HepG2 (cell line): ENCODE data around the gene CDC37. TPM values are rescaled to one million over a fixed set of nuclear protein-coding genes. Genes with fewer than 3 reads are reported as not detected.

Experiments used
- ATF3 ChIP-seq: sonication (generic); formaldehyde crosslinking; IDR thresholded peaks from 2 replicates; pipeline ENCODE4 v1.4.0; 2020; ENCODE audit warnings: missing genetic modification reagents
- ERF ChIP-seq: IDR thresholded peaks from 2 replicates; pipeline ENCODE4 v1.6.1; 2018; ENCODE audit warnings: missing biosample characterization, missing genetic modification reagents
- HDAC2 ChIP-seq: sonication (generic); formaldehyde crosslinking; IDR thresholded peaks from 2 replicates; pipeline ENCODE4 v1.4.0; 2020; ENCODE audit warnings: missing genetic modification reagents
- HIC2 ChIP-seq: sonication (generic); formaldehyde crosslinking; IDR thresholded peaks from 2 replicates; pipeline ENCODE4 v1.9.0; 2022; ENCODE audit warnings: low read depth, missing genetic modification reagents
- HINFP ChIP-seq: sonication (generic); formaldehyde crosslinking; IDR thresholded peaks from 2 replicates; pipeline ENCODE4 v1.4.0; 2020; ENCODE audit warnings: low read depth, mild to moderate bottlenecking, missing genetic modification reagents
- JUNB ChIP-seq: sonication (generic); formaldehyde crosslinking; IDR thresholded peaks from 2 replicates; pipeline ENCODE4 v1.8.0; 2022; ENCODE audit warnings: missing genetic modification reagents, mild to moderate bottlenecking, borderline replicate concordance
- MED13 ChIP-seq: sonication (generic); formaldehyde crosslinking; IDR thresholded peaks from 2 replicates; pipeline ENCODE4 v1.5.0; 2020; ENCODE audit warnings: missing genetic modification reagents
- MXD4 ChIP-seq: IDR thresholded peaks from 2 replicates; pipeline ENCODE4 v1.6.1; 2016; ENCODE audit warnings: mild to moderate bottlenecking, missing biosample characterization, missing genetic modification reagents
- RAD51 ChIP-seq: fragments of 450-650 bp; IDR thresholded peaks from 2 replicates; pipeline ENCODE4 v1.6.1; 2016; ENCODE audit warnings: borderline replicate concordance
- RBAK ChIP-seq: sonication (generic); formaldehyde crosslinking; IDR thresholded peaks from 2 replicates; pipeline ENCODE4 v1.5.1; 2020; ENCODE audit warnings: mild to moderate bottlenecking, missing genetic modification reagents
- RFX5 ChIP-seq: IDR thresholded peaks from 2 replicates; pipeline ENCODE4 v1.6.1; 2011; ENCODE audit warnings: low read depth, low read length, improper control_type of control experiment
- THRA ChIP-seq: sonication (generic); formaldehyde crosslinking; IDR thresholded peaks from 2 replicates; pipeline ENCODE4 v1.4.0; 2020; ENCODE audit warnings: missing genetic modification reagents, borderline replicate concordance
- TIGD3 ChIP-seq: sonication (generic); formaldehyde crosslinking; IDR thresholded peaks from 2 replicates; pipeline ENCODE4 v1.5.1; 2020; ENCODE audit warnings: mild to moderate bottlenecking, missing genetic modification reagents, borderline replicate concordance
- ZNF44 ChIP-seq: sonication (generic); formaldehyde crosslinking; IDR thresholded peaks from 2 replicates; pipeline ENCODE4 v1.5.1; 2020; ENCODE audit warnings: mild to moderate bottlenecking, missing genetic modification reagents
- ZNF710 ChIP-seq: sonication (generic); formaldehyde crosslinking; IDR thresholded peaks from 2 replicates; pipeline ENCODE4 v1.5.0; 2020; ENCODE audit warnings: mild to moderate bottlenecking, missing genetic modification reagents, borderline replicate concordance
- ZNF768 ChIP-seq: sonication (generic); formaldehyde crosslinking; IDR thresholded peaks from 2 replicates; pipeline ENCODE4 v1.4.0; 2020; ENCODE audit warnings: missing genetic modification reagents
- ZNF800 ChIP-seq: sonication (generic); formaldehyde crosslinking; IDR thresholded peaks from 2 replicates; pipeline ENCODE4 v1.4.0; 2020; ENCODE audit warnings: missing genetic modification reagents
- polyA plus RNA-seq, 8 experiments: library from polyadenylated mRNA; depleted of rRNA in 3 of 8; stranded (reverse) in 7 of 8; unstranded in 1 of 8; fragments of >200 nt; fragmentation: Illumina TruSeq in 4 of 8; extraction: Trizol in 4 of 8; gene quantifications; 2 replicates each; pipeline versions ENCODE4 v1.2.1 to v1.2.3, GENCODE V29; 2011 to 2016; ENCODE audit warnings: low read depth in 4 of 8, missing spikeins in 1 of 8, mixed read lengths in 1 of 8; ENCODE audit not compliant: insufficient read depth in 1 of 8
- total RNA-seq, 5 experiments: library from RNA; depleted of rRNA; stranded (reverse); fragments of >200 nt; fragmentation: Illumina TruSeq; extraction: Trizol; gene quantifications; 2 replicates each; pipeline ENCODE4 v1.2.3, GENCODE V29; 2016; ENCODE audit warnings: low read depth in 1 of 5

Gene CDC37
- total and polyA plus RNA-seq, 2 of the 13 experiments (the other 11 are each of a cell fraction or from before 2014, with no cell fraction given): 158 to 177 TPM

GRCh38 chr19:10403137-10404021, at the start of gene CDC37 (continued):
- 0 out of 2 replicates have a peak, but pooled peaks have one; percentile 49 for TF ChIP-seq TIGD3 (CRISPR knock-in tag)
- TF ChIP-seq MXD4 (CRISPR knock-in tag): peak; percentile 75
- TF ChIP-seq HDAC2 (CRISPR knock-in tag): peak; percentile 53; the same call in 1 of the 2 replicates
- TF ChIP-seq ZNF800 (CRISPR knock-in tag): no peak
- no peak for TF ChIP-seq RAD51
- TF ChIP-seq ERF (CRISPR knock-in tag): peak; percentile 44; the same call in 1 of the 2 replicates
- no peak for TF ChIP-seq JUNB
- 0 out of 2 replicates have a peak, but pooled peaks have one; percentile 73 for TF ChIP-seq ZNF44 (CRISPR knock-in tag)
- no peak for TF ChIP-seq HIC2 (CRISPR knock-in tag)
- no peak for TF ChIP-seq HINFP (CRISPR knock-in tag)
- TF ChIP-seq ZNF768 (CRISPR knock-in tag): no peak; the same call in 1 of the 2 replicates
- no peak for TF ChIP-seq RBAK (CRISPR knock-in tag)
- peak; percentile 51 for TF ChIP-seq THRA (CRISPR knock-in tag)
- 0 out of 2 replicates have a peak, but pooled peaks have one; percentile 35 for TF ChIP-seq ZNF710 (CRISPR knock-in tag)
- 0 out of 2 replicates have a peak, but pooled peaks have one; percentile 41 for TF ChIP-seq MED13 (CRISPR knock-in tag)
- no peak for TF ChIP-seq ATF3 (CRISPR knock-in tag)
- peak; percentile 89 for TF ChIP-seq RFX5
